BLaER1 treated with 17β-estradiol and CSF1 and Interleukin-3, amounts not matched to agents 10 nM and 100 nM (cell line): ENCODE data around the gene HASPIN.

Experiments used
- H3K27ac ChIP-seq, 11 experiments: shearing (Covaris generic); formaldehyde crosslinking; 2 replicates each; pipeline ENCODE4 v1.8.1; 2022
- H3K27me3 ChIP-seq, 11 experiments: shearing (Covaris generic); formaldehyde crosslinking; 2 replicates each; pipeline ENCODE4 v1.8.1; 2022
- H3K36me3 ChIP-seq, 11 experiments: shearing (Covaris generic); formaldehyde crosslinking; 2 replicates each; pipeline ENCODE4 v1.8.1; 2022
- H3K4me1 ChIP-seq, 10 experiments: shearing (Covaris generic); formaldehyde crosslinking; 2 replicates each; pipeline ENCODE4 v1.8.1; 2022
- H3K4me2 ChIP-seq, 11 experiments: shearing (Covaris generic); formaldehyde crosslinking; 2 replicates each; pipeline ENCODE4 v1.8.1; 2022
- H3K4me3 ChIP-seq, 10 experiments: shearing (Covaris generic); formaldehyde crosslinking; 2 replicates each; pipeline ENCODE4 v1.8.1; 2022
- H3K9ac ChIP-seq, 11 experiments: shearing (Covaris generic); formaldehyde crosslinking; 2 replicates each; pipeline ENCODE4 v1.8.1; 2022
- H3K9me3 ChIP-seq, 11 experiments: shearing (Covaris generic); formaldehyde crosslinking; replicated peaks in 1 of 11; 2 replicates each; pipeline ENCODE4 v1.8.1; 2022
- H4K20me1 ChIP-seq, 11 experiments: shearing (Covaris generic); formaldehyde crosslinking; 2 replicates each; pipeline ENCODE4 v1.8.1; 2022
- Cebpa-rat ChIP-seq, 11 experiments: shearing (Covaris generic); IDR thresholded peaks; 2 replicates each; pipeline ENCODE4 v1.8.1; 2022

The HASPIN gene

GRCh38 chr17:3763777-3764170 is 40.1 kb downstream of the HASPIN start:
- Histone ChIP-seq H3K9me3 (peaks cover 0 to 16% (median 11%) of the 10 kb centered on the region in 11 experiments; a peak in 18 of 22 replicates), H3K27me3 (no peaks in the 10 kb centered on the region), H3K9ac (peak overlapping the region in 3 of 11 experiments; percentile 50 to 80 (median 67); a peak in 4 of 22 replicates), H3K4me2 (peak overlapping the region in 9 of 11 experiments; percentile 12 to 90 (median 69); a peak in 14 of 22 replicates), H4K20me1 (no peaks in the 10 kb centered on the region; a peak in 1 of 22 replicates), H3K36me3 (no peaks in the 10 kb centered on the region), H3K4me3 (no peak overlapping the region), H3K4me1 (peaks cover 10 to 59% (median 46%) of the 10 kb centered on the region in 10 experiments), H3K27ac (peak overlapping the region in 5 of 11 experiments; percentile 0 to 95 (median 83); a peak in 7 of 22 replicates)
- no peak for TF ChIP-seq Cebpa-rat (IDR thresholded peaks at IDR 0.05)

- Histone ChIP-seq H3K9ac (peak overlapping the region in 8 of 11 experiments; percentile 31 to 78 (median 55); a peak in 15 of 22 replicates), H3K27ac (peak overlapping the region in 8 of 11 experiments; percentile 58 to 92 (median 74); a peak in 16 of 22 replicates), H3K4me2 (peak overlapping the region; percentile 55 to 90 (median 79)), H4K20me1 (no peaks in the 10 kb centered on the region; a peak in 1 of 22 replicates), H3K4me1 (peaks cover 17 to 81% (median 67%) of the 10 kb centered on the region in 10 experiments), H3K36me3 (no peaks in the 10 kb centered on the region), H3K4me3 (peak overlapping the region in 1 of 10 experiments; percentile 24; a peak in 1 of 20 replicates), H3K9me3 (no peaks in the 10 kb centered on the region; a peak in 1 of 22 replicates), H3K27me3 (no peaks in the 10 kb centered on the region)
- TF ChIP-seq Cebpa-rat (IDR thresholded peaks at IDR 0.05): no peak
Measured at GRCh38 chr17:3765981-3766380, 42.3 kb downstream of the HASPIN start.

DNA sequence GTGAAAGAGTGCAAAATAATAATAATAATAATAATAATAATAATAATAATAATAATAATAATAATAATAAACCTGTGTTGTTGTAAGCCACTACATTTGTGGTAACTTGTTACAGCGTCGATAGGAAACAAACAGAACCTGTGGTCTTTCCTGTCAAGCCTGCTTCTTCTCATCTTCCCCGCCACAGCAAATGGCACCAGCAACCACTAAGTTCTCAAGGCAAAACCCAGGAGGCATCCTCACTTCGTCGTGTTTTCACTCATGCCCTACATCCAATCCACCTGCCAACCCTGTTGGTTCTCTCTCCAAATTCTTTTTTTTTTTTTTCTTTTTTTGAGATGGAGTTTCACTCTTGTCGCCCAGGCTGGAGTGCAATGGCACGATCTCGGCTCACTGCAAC is 43.1 kb downstream of the HASPIN start:
- TF ChIP-seq Cebpa-rat (IDR thresholded peaks at IDR 0.05): no peak
- no peaks in the 10 kb centered on the region; a peak in 1 of 22 replicates for H3K9me3 ChIP-seq
- no peak overlapping the region for H3K4me3 ChIP-seq
- H3K36me3 ChIP-seq: no peaks in the 10 kb centered on the region
- H3K27ac ChIP-seq: peak overlapping the region in 3 of 11 experiments; percentile 79 to 92 (median 89); a peak in 4 of 22 replicates
- peak overlapping the region in 7 of 11 experiments; percentile 23 to 88 (median 75); a peak in 9 of 22 replicates for H3K4me2 ChIP-seq
- no peaks in the 10 kb centered on the region for H3K27me3 ChIP-seq
- H4K20me1 ChIP-seq: no peaks in the 10 kb centered on the region; a peak in 1 of 22 replicates
- H3K4me1 ChIP-seq: peaks cover 17 to 89% (median 75%) of the 10 kb centered on the region in 10 experiments
- peak overlapping the region in 1 of 11 experiments; percentile 78; a peak in 1 of 22 replicates for H3K9ac ChIP-seq

DNA sequence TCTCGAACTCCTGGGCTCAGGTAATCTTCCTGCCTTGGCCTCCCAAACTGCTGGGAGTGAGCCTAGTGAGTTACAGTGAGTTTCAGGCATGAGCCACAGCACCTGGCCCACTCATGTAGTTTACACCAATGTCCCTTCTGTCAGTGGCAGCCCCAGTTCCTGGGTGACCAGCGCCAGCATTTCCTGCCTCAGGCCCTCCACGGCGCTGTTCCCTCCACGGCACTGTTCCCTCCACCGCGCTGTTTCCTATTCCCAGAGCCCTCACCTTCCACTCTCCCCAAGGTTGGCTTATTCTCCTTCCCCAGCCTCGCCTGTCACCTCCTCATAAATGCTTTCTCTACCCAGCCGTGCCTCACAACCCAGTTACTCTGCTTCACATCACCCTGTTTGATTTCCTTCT is 44.6 kb downstream of the HASPIN start:
- no peaks in the 10 kb centered on the region for H3K36me3 ChIP-seq
- peak overlapping the region in 2 of 11 experiments; percentile 9 to 92; a peak in 4 of 22 replicates for H3K27ac ChIP-seq
- H3K4me3 ChIP-seq: no peak overlapping the region
- H3K4me1 ChIP-seq: peaks cover 17 to 77% (median 68%) of the 10 kb centered on the region in 10 experiments
- H3K4me2 ChIP-seq: peak overlapping the region in 7 of 11 experiments; percentile 0 to 77 (median 52); a peak in 10 of 22 replicates
- H3K9me3 ChIP-seq: no peaks in the 10 kb centered on the region; a peak in 1 of 22 replicates
- TF ChIP-seq Cebpa-rat (IDR thresholded peaks at IDR 0.05): no peak
- H3K9ac ChIP-seq: no peak overlapping the region
- H3K27me3 ChIP-seq: no peaks in the 10 kb centered on the region
- no peaks in the 10 kb centered on the region; a peak in 1 of 22 replicates for H4K20me1 ChIP-seq

DNA sequence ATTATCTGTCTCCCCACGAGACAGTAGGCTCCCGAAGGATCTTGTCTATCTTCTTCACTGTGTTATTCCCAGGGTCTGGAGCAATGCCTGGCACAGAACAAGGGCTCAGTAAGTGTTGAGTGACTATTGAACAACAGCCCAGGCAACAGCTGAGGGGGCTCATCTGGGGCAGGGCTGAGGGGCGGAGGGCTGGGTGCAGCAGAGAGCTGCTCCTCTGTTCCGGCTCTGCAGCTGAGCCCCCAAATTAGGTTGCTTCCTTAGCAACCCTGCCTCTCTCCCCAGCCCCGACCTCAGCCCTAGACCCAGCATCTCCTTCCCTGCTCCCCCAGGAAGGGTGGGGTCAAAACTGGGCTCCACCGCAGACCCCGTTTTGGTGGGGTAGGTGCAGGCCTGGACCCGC is 45.1 kb downstream of the HASPIN start:
- Histone ChIP-seq H3K9me3 (no peaks in the 10 kb centered on the region; a peak in 1 of 22 replicates), H3K4me1 (peaks cover 17 to 75% (median 64%) of the 10 kb centered on the region in 10 experiments), H3K4me2 (peak overlapping the region in 9 of 11 experiments; percentile 0 to 77 (median 50); a peak in 13 of 22 replicates)

DNA sequence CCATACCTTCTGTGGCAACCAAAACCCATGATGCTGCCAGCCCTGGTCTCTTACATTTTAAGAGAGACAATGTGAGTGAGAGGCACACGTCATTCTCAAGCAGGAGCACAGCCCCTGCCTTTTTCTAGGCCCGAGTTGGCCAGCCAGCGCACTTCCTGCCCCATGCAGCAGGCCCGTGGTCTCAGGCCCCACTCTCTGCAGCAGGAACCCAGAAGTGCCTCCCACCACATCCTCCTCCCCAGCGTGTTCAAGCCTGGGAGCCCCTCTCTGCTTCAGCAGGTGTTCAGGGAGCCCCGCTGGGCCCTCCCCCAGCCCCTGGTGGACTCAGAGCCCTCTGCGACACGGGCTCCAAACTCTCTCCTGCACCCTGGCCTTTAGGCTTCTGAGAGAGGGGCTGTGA is 46.8 kb downstream of the HASPIN start:
- peak overlapping the region in 9 of 11 experiments; percentile 4 to 61 (median 43); a peak in 9 of 22 replicates for H3K9ac ChIP-seq
- no peaks in the 10 kb centered on the region; a peak in 1 of 22 replicates for H3K9me3 ChIP-seq
- no peak for TF ChIP-seq Cebpa-rat (IDR thresholded peaks at IDR 0.05)

More for the DNA sequence above, 45.1 kb downstream of the HASPIN start:
- no peak for TF ChIP-seq Cebpa-rat (IDR thresholded peaks at IDR 0.05)
- no peaks in the 10 kb centered on the region for H3K27me3 ChIP-seq
- H3K36me3 ChIP-seq: no peaks in the 10 kb centered on the region
- H3K4me3 ChIP-seq: no peak overlapping the region
- peak overlapping the region in 1 of 11 experiments; percentile 7; a peak in 1 of 22 replicates for H3K9ac ChIP-seq
- H4K20me1 ChIP-seq: no peaks in the 10 kb centered on the region; a peak in 1 of 22 replicates
- H3K27ac ChIP-seq: peak overlapping the region in 2 of 11 experiments; percentile 9 to 92; a peak in 4 of 22 replicates

GRCh38 chr17:3771140-3771539 is 47.4 kb downstream of the HASPIN start:
- Histone ChIP-seq H3K36me3 (no peaks in the 10 kb centered on the region), H3K9me3 (no peaks in the 10 kb centered on the region; a peak in 1 of 22 replicates), H3K4me2 (peak overlapping the region; percentile 41 to 82 (median 69); a peak in 20 of 22 replicates), H3K4me3 (no peak overlapping the region), H4K20me1 (no peaks in the 10 kb centered on the region; a peak in 1 of 22 replicates), H3K9ac (peak overlapping the region in 3 of 11 experiments; percentile 52 to 61 (median 61); a peak in 4 of 22 replicates), H3K27me3 (no peaks in the 10 kb centered on the region), H3K4me1 (peaks cover 8 to 54% (median 42%) of the 10 kb centered on the region in 10 experiments), H3K27ac (peak overlapping the region in 5 of 11 experiments; percentile 43 to 92 (median 65); a peak in 6 of 22 replicates)
- no peak for TF ChIP-seq Cebpa-rat (IDR thresholded peaks at IDR 0.05)

More for the DNA sequence above, 46.8 kb downstream of the HASPIN start:
- Histone ChIP-seq H3K27ac (peak overlapping the region in 9 of 11 experiments; percentile 7 to 92 (median 44); a peak in 14 of 22 replicates), H3K4me1 (peaks cover 14 to 60% (median 49%) of the 10 kb centered on the region in 10 experiments), H3K4me2 (peak overlapping the region; percentile 41 to 82 (median 69)), H3K4me3 (no peak overlapping the region), H3K36me3 (no peaks in the 10 kb centered on the region), H3K27me3 (no peaks in the 10 kb centered on the region), H4K20me1 (no peaks in the 10 kb centered on the region; a peak in 1 of 22 replicates)

GRCh38 chr17:3772764-3773163 is 49.1 kb downstream of the HASPIN start:
- H3K27ac ChIP-seq: no peak overlapping the region
- peaks cover 8 to 42% (median 34%) of the 10 kb centered on the region in 10 experiments for H3K4me1 ChIP-seq
- no peak for TF ChIP-seq Cebpa-rat (IDR thresholded peaks at IDR 0.05)
- no peak overlapping the region for H3K9ac ChIP-seq
- no peaks in the 10 kb centered on the region; a peak in 1 of 22 replicates for H3K9me3 ChIP-seq
- no peaks in the 10 kb centered on the region for H3K27me3 ChIP-seq
- H3K4me2 ChIP-seq: no peak overlapping the region
- H3K36me3 ChIP-seq: no peaks in the 10 kb centered on the region
- H4K20me1 ChIP-seq: no peaks in the 10 kb centered on the region; a peak in 1 of 22 replicates
- H3K4me3 ChIP-seq: no peak overlapping the region

DNA sequence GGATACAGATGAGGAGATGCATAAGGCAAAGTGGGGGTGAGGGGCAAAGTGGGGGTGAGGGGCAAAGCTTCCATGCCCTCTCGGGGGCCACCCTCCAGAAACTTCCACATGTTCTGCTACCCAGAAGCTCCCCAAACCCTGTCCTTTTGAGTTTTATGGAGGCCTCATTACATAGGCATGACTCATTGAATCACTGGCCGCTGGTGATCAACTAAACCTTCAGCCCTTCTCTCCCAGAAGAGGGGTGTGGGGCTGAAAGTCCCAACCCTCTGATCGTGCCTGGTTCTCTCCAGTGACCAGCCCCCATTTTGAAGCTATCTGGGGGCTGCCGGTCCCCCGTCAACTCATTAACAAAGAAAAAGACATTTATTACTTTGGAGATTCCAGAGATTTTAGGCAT is 49.8 kb downstream of the HASPIN start:
- Histone ChIP-seq H4K20me1 (no peaks in the 10 kb centered on the region; a peak in 1 of 22 replicates), H3K4me3 (no peak overlapping the region), H3K36me3 (no peaks in the 10 kb centered on the region), H3K27ac (no peak overlapping the region), H3K9me3 (no peaks in the 10 kb centered on the region), H3K9ac (no peak overlapping the region), H3K4me2 (no peak overlapping the region), H3K27me3 (no peaks in the 10 kb centered on the region), H3K4me1 (peaks cover 8 to 37% (median 32%) of the 10 kb centered on the region in 10 experiments)
- no peak for TF ChIP-seq Cebpa-rat (IDR thresholded peaks at IDR 0.05)
